NCI-H1694 (cell line): Measurements from ENCODE around the gene SLC24A4.

Source experiments
- DNase-seq: peaks from one replicate; lab custom pipeline; 2025; lab: John Stamatoyannopoulos, UW

SLC24A4 gene

DNA sequence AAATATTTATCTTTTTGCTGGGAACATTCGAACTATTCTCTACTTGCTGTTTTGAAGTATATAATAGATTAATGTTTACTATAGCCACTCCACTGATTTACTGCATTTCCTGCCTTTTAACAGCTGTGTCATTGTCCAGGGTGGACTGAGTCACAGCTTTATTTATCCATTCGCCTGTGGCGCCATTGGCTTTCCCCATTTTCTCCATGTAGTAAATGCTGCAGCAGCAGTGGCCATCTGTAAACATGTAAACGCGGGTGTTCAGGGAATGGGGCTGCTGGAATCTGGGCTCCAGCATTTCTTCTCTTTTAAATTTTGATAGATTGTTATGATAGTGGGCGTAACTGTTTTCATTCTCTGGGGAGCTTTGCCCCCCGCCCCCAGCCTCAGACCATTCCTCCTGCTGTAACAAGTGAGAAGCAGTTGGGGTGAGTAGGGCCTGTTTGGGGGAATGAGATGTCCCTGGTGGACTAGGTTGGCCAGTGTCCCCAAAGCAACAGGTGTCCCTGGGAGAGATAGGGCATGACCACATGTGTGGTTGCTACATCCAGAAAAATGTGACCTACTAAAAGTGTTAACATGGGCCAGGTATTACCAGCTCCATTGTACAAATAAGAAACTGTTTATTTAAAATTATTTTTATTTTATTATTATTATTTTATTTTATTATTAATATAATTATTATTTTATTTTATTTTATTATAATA is 223.5 kb downstream of the SLC24A4 start:
- no peak for DNase-seq

DNA sequence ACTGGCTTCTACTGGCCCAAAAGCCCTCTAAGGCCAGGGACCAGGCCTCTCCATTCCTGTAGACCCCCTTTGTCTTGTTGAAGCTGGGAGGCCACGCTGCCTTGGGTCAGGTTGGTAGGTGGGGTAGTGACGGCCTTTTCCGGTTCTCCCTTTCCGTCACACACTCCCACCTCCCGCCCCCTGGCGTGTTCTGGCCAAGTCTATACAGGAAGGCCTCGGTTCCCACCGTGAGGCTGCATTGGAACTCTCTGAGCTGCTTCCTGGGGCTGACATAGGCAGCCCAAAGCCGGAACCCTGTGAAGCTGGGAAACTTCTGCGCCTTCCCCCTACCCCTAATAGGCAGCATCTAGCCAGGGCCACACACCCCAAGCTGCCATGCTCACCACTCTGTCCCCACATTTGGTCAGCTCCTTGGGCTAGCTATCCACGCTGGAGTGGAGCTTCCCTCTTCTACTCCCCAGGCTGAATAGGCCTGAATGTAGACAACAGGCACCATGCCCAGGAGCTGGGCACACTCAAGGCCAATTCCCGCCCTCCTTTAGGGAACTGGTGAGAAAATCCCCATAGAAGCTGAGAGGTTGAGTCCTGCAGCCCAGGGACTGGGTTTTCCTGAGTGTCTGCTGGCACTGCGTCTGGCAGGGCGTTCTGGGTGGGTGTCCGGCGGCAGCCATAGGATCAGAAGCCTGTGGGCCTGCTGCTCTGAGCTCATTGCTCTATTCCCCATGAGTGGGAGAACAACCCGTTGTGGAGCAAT is 226.3 kb downstream of the SLC24A4 start:
- DNase-seq, result no peak

- DNase-seq, result peak; percentile 28
These were observed 226.9 kb downstream of the SLC24A4 start for GRCh38 chr14:92549859-92550230.
